ENCODE data around the gene PRG3. TPM values are rescaled to one million over a fixed set of nuclear protein-coding genes. Genes with fewer than 3 reads are reported as not detected.

The PRG3 gene
- total RNA-seq, 2 experiments from 2014 or later: not detected

- H3K36me3 ChIP-seq (ENCODE audit: insufficient read depth, low read length): no peaks in the 10 kb centered on the region
- H3K27me3 ChIP-seq (ENCODE audit: control insufficient read depth in 1 of 2, insufficient read depth in 2 of 2, low read length in 2 of 2): no peaks in the 10 kb centered on the region
- ChIA-PET CTCF (no interaction called here), POLR2A (no interaction called here)
- no peaks in the 10 kb centered on the region for H3K4me1 ChIP-seq (ENCODE audit: insufficient read depth, low read length)
- H3K4me1 Mint-ChIP-seq (ENCODE audit: low read depth): no peaks in the 10 kb centered on the region
- no peaks in the 10 kb centered on the region for H3K27me3 Mint-ChIP-seq
- no peak overlapping the region for H3K27ac Mint-ChIP-seq
- DNase-seq (no peak), ATAC-seq (ENCODE audit: poor library complexity) (no peak)
- H3K9me3 ChIP-seq (ENCODE audit: control insufficient read depth in 1 of 2, insufficient read depth in 1 of 2, low read length in 2 of 2): no peaks in the 10 kb centered on the region
- H3K4me3 ChIP-seq (ENCODE audit: low read length): no peak overlapping the region
- H3K27ac ChIP-seq (ENCODE audit: low read depth in 1 of 2, low read length in 2 of 2): no peak overlapping the region
- no peaks in the 10 kb centered on the region for H3K9me3 Mint-ChIP-seq
- no peak for TF ChIP-seq CTCF (IDR thresholded peaks at IDR 0.05)
- intact Hi-C loops (cut with DNase I, micrococcal nuclease): no loop called here
- no peak overlapping the region for H3K4me3 Mint-ChIP-seq
- no peaks in the 10 kb centered on the region for H3K36me3 Mint-ChIP-seq (ENCODE audit: low read depth)
Measured at GRCh38 chr11:57394203-57394965, 13.4 kb upstream of the PRG3 start.

DNA sequence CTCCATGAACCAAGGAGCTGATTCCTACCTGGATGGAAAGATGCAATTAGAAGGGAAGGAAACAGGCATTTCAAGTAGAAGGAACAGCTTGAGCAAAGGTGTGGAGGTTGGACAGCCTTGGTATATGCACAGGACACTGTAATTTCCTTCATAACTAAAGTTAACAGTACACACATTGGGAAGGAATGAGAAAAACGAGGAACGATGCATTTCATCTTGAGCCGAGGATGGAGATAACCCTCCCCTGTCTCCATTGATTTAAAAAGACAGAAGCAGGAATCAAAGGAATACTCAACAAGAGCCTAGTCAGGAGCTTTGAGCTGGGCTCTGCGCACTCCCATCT lies 11.8 kb upstream of the PRG3 start:
- H3K27ac Mint-ChIP-seq: no peak overlapping the region
- no peaks in the 10 kb centered on the region for H3K36me3 Mint-ChIP-seq (ENCODE audit: low read depth)
- Histone ChIP-seq H3K4me1 (ENCODE audit: insufficient read depth, low read length) (no peaks in the 10 kb centered on the region), H3K9me3 (ENCODE audit: control insufficient read depth in 1 of 2, insufficient read depth in 1 of 2, low read length in 2 of 2) (no peaks in the 10 kb centered on the region), H3K36me3 (ENCODE audit: insufficient read depth, low read length) (no peaks in the 10 kb centered on the region), H3K4me3 (ENCODE audit: low read length) (no peak overlapping the region), H3K27ac (ENCODE audit: low read depth in 1 of 2, low read length in 2 of 2) (no peak overlapping the region), H3K27me3 (ENCODE audit: control insufficient read depth in 1 of 2, insufficient read depth in 2 of 2, low read length in 2 of 2) (no peaks in the 10 kb centered on the region)
- intact Hi-C loops (cut with DNase I, micrococcal nuclease): no loop called here
- CTCF ChIA-PET: no interaction called here
- H3K9me3 Mint-ChIP-seq: no peaks in the 10 kb centered on the region
- no peaks in the 10 kb centered on the region for H3K27me3 Mint-ChIP-seq
- H3K4me1 Mint-ChIP-seq (ENCODE audit: low read depth): no peaks in the 10 kb centered on the region
- TF ChIP-seq CTCF (IDR thresholded peaks at IDR 0.05): no peak
- POLR2A ChIA-PET: no interaction called here
- no peak overlapping the region for H3K4me3 Mint-ChIP-seq
- no peak for DNase-seq
- no peak for ATAC-seq (ENCODE audit: poor library complexity)

DNA sequence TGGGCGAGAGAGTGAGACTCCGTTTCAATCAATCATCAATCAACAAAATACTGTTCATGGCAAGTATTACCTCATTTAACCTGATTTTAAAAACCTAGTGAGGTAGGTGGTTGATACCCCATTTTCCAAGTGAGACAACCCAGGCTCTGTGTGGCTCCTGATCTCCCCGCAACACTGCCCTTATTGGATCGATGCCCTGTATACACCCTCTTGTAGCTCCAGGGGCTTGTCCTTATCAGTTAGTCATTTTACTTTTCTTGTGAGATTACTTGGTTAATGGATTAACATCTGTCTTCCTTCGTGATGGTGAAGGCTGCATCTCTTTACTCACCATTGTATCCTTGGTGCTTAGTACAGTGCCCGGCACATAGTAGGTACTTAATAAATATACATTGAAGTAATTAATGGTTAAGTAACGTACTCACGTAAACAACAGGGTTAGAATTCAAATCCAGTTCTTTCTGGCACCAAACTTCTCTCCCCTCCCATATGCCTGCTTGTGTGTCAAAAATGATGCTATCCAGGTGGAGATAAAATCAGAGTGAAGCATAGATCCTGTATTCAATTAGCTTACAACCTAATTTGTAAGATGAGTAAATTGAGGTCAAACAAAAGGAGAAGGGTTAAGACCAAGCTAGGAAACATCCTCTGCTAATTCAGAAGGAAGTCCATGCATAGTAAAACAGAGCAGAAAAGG lies 11.3 kb upstream of the PRG3 start:
- TF ChIP-seq CTCF (IDR thresholded peaks at IDR 0.05): no peak
- no peak overlapping the region for H3K27ac Mint-ChIP-seq
- H3K4me1 ChIP-seq (ENCODE audit: insufficient read depth, low read length): no peaks in the 10 kb centered on the region
- DNase-seq (no peak), ATAC-seq (ENCODE audit: poor library complexity) (no peak)
- H3K36me3 Mint-ChIP-seq (ENCODE audit: low read depth): no peaks in the 10 kb centered on the region
- no peak overlapping the region for H3K27ac ChIP-seq (ENCODE audit: low read depth in 1 of 2, low read length in 2 of 2)
- H3K27me3 Mint-ChIP-seq: no peaks in the 10 kb centered on the region
- no peaks in the 10 kb centered on the region for H3K9me3 ChIP-seq (ENCODE audit: control insufficient read depth in 1 of 2, insufficient read depth in 1 of 2, low read length in 2 of 2)
- intact Hi-C loops (cut with DNase I, micrococcal nuclease): no loop called here
- no peak overlapping the region for H3K4me3 ChIP-seq (ENCODE audit: low read length)
- no peaks in the 10 kb centered on the region for H3K27me3 ChIP-seq (ENCODE audit: control insufficient read depth in 1 of 2, insufficient read depth in 2 of 2, low read length in 2 of 2)
- no peak overlapping the region for H3K4me3 Mint-ChIP-seq
- H3K4me1 Mint-ChIP-seq (ENCODE audit: low read depth): no peaks in the 10 kb centered on the region
- no peaks in the 10 kb centered on the region for H3K9me3 Mint-ChIP-seq
- H3K36me3 ChIP-seq (ENCODE audit: insufficient read depth, low read length): no peaks in the 10 kb centered on the region
- POLR2A ChIA-PET: no interaction called here
- CTCF ChIA-PET: no interaction called here
